ENCODE results near the gene ALPK1.

The ALPK1 gene

GRCh38 chr4:112436987-112437386 lies 139.8 kb downstream of the ALPK1 start:
- TF ChIP-seq CTCF (IDR thresholded peaks at IDR 0.05): no peak

GRCh38 chr4:112448306-112449132 lies 151.3 kb downstream of the ALPK1 start:
- TF ChIP-seq CTCF (IDR thresholded peaks at IDR 0.05): no peak

- no peak for TF ChIP-seq CTCF (IDR thresholded peaks at IDR 0.05)
Observed at GRCh38 chr4:112449708-112450107, 152.5 kb downstream of the ALPK1 start.

- TF ChIP-seq CTCF (IDR thresholded peaks at IDR 0.05): no peak
Observed at GRCh38 chr4:112451104-112451503, 153.9 kb downstream of the ALPK1 start.

GRCh38 chr4:112451831-112452230 lies 154.7 kb downstream of the ALPK1 start:
- TF ChIP-seq CTCF (IDR thresholded peaks at IDR 0.05): no peak

- TF ChIP-seq CTCF (IDR thresholded peaks at IDR 0.05): no peak
Observed at GRCh38 chr4:112453321-112453720, 156.2 kb downstream of the ALPK1 start.

GRCh38 chr4:112472318-112472717 lies 175.1 kb downstream of the ALPK1 start:
- no peak for TF ChIP-seq CTCF (IDR thresholded peaks at IDR 0.05)

Measured in LNCAP (cell line).